ENCODE measurements around the gene KRT12.

Gene KRT12

DNA sequence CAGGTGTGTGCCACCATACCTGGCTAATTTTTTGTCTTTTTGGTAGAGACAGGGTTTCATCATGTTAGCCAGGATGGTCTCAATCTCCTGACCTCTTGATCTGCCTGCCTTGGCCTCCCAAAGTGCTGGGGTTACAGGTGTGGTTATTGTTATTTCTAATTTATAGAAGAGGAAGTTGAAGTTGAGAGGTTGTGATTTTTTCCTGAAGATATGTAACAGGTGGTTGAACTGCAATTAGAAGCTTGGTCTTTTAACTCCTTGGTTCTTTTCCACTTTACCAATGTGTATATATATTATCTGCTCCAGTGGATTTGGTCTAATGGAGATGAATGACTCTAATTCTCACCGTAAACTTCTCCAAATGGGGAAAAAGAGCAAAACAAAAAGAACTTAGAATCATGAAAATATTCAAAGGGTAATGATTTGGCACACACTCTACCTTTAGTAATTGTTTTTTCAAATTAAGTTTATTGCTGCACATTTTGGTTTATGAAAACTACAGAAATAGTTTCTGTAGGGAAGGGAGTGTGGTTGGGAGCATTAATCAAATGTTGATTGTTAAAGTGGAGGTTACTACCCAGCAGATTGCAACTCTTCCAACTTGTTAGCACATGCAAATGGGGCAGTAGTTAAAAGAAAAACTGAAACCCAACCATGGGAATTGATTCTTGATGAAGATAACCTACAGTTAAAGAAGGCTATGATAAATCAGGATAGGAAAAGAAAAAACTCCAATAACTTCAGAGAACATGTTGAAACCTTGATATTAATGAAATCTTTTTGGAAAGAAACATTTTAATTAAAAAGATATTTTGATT, 42.8 kb downstream of the KRT12 start:
- TF ChIP-seq, protein P1, sequence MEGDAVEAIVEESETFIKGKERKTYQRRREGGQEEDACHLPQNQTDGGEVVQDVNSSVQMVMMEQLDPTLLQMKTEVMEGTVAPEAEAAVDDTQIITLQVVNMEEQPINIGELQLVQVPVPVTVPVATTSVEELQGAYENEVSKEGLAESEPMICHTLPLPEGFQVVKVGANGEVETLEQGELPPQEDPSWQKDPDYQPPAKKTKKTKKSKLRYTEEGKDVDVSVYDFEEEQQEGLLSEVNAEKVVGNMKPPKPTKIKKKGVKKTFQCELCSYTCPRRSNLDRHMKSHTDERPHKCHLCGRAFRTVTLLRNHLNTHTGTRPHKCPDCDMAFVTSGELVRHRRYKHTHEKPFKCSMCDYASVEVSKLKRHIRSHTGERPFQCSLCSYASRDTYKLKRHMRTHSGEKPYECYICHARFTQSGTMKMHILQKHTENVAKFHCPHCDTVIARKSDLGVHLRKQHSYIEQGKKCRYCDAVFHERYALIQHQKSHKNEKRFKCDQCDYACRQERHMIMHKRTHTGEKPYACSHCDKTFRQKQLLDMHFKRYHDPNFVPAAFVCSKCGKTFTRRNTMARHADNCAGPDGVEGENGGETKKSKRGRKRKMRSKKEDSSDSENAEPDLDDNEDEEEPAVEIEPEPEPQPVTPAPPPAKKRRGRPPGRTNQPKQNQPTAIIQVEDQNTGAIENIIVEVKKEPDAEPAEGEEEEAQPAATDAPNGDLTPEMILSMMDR (IDR thresholded peaks at IDR 0.05) = no peak

DNA sequence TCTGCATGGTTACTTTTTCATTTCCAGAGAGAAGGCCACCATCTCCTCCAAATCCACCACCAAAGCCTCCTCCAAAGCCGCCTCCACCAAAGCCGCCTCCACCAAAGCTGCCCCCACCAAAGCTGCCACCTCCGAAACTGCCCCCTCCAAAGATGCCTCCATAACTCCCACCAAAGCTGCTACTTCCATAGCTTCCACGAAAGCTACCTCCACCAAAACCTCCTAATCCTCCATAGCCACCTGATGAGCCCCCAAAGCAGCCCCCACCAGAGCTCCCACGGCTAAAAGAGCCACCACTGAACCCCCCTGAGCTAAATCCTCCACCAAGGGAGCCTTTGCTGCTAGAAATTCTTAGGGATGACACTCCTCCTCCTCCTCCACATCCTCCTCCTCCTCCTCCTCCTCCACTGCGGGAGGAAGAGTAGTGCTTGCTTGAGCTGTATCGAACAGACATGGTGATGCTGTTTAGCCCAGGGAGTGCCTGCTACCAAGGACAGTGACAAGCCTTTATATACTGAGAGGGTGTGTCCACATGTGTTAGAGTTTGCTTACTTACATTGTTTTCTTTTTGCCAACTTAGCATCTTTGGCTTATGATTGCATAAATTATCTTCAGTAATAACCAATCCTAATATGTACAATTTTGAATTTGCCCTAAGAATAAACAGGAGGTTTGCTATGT, 44.8 kb downstream of the KRT12 start, which contains the start of gene KRT10:
Gene KRT10, minus strand, starts transcription at position 483 of the 681 bp plus-strand sequence. Its CDS starts 29 bp downstream, at position 454.
- TF ChIP-seq, protein P1 (IDR thresholded peaks at IDR 0.05) = no peak

DNA sequence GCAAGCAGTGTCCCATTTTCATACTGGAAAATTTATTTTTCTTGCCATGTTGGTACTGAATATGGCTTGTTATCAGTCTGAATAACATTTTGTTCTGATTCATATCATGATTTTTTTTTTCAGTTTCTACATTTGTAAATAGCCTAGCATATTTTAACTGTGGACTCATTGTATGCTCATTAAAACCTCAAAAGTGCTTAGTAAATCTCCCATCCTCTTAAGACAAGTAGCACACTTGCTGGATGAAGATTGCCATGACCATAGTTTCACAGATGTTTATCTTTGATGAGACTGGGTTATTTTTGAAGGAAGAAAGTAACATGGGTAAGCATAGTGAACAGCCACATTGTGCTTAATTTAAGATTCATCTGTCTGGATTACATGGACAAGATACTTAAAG, 45.5 kb downstream of the KRT12 start:
- TF ChIP-seq, protein P1 (IDR thresholded peaks at IDR 0.05) = no peak

DNA sequence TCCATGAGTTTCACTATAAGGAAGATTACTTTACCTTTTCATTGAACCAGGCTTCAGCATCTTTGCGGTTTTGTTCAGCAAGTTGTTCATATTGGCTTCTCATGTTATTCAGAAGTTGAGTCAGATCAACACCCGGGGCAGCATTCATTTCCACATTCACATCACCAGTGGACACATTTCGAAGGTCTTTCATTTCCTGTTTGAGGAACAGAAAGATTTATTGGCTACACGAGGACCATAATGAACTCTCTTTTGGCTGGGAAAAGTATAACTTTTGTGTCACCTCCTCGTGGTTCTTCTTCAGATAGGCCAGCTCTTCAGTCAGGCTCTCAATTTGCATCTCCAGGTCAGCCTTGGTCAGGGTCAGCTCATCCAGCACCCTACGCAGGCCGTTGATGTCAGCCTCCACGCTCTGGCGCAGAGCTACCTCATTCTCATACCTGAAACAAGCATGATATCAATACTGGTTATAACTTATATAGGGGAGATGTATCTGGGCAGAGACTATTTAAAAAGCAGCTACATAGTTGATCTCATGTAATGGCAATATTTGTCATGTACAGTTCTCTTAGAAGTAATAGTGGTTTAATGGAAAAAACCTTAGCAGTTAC, 46.7 kb downstream of the KRT12 start:
- TF ChIP-seq, protein P1 (IDR thresholded peaks at IDR 0.05) = no peak

DNA sequence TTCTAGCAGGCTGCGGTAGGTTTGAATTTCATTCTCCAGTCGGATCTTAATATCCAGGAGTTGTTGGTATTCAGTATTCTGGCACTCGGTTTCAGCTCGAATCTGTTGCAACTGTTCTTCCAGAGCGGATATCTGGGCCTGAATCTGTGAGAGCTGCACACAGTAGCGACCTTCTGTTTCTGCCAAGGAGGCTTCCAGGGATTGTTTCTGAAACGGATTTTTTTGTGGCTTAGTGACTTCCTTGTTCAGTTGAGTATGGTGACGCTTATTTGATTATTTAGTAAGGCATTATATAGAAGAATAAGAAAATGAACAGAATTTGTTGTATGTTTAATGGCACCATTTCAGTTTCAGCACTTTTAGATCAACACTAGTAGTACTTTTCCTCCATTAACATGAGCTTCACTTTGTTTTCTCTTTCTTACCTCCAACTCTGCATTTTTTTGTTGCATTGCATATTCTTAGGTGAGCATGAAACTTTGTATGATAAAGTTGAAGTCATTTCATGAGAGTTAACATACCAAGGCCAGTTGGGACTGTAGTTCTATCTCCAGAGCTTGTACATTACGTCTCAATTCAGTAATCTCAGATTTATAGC, 47.4 kb downstream of the KRT12 start:
- TF ChIP-seq, protein P1 (IDR thresholded peaks at IDR 0.05) = no peak

DNA sequence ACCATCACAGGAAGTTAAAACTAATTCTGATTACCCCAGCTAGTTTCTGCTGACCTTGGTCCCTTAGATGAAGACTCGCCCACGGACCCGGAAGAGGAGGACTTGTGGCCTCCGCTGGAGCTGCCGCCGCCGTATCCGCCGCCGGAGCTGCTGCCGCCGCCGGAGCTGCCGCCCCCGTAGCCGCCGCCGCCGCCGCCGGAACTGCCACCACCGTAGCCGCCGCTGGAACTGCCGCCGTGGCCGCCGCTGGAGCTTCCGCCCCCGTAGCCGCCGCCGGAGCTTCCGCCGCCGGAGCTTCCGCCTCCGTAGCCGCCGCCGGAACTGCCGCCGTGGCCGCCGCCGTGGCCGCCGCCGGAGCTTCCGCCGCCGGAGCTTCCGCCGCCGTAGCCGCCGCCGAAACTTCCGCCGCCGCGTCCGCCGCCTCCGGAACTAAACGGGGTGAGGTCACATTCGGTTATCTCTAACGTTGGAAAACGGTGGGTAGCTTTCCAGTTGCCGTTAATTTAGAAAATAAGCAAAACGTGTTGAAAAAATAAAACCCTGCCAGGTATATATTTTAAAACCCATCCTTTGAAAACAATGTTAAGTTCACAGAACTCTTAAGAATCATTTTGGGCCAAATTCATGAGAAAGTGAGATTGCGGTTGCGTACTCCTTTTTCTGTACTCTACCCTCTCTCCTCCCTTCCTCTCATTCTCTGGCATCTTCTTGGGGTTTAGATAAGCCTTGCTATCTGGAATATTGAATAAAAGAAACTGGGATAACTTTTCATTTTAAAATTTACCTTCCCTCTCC, 48.1 kb downstream of the KRT12 start:
- TF ChIP-seq, protein P1 (IDR thresholded peaks at IDR 0.05) = no peak

DNA sequence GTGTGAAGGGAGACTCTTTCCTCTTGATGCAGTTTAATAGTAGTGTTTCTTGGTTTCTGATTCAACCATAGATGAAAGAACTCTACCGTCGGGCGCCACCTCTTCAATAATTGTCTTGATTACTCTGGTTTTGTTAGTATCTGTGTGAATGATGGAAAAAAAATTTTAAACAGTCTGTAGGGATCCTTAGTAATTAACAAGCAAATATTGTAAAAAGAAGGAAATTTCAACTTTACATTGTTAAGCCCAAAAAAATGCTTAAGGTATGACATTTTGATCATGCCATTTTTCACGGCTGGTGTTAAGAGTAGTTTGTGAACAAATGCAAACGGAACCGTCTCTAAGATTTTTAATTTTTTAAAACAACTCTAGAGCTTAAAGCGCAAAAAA, 48.7 kb downstream of the KRT12 start:
- TF ChIP-seq, protein P1 (IDR thresholded peaks at IDR 0.05) = no peak

Measured in LNCAP (cell line).